SK-MEL-5 (cell line): ENCODE measurements around the gene SLAIN2. TPM values are rescaled to one million over a fixed set of nuclear protein-coding genes. Genes with fewer than 3 reads are reported as not detected.

Source experiments
- DNase-seq: peaks from one replicate; pipeline ENCODE4 v3.0.0-alpha.2; 2016; ENCODE audit warnings: low read depth, low spot score
- in situ Hi-C: cut with HindIII; loops from 2 replicates; pipeline ENCODE4 v1.10.0; 2016; ENCODE audit warnings: low sequenced_read_pairs, high pct_unique_total_duplicates, low pct_unique_long_range_greater_than_20kb
- total RNA-seq: library from RNA; depleted of rRNA; stranded (reverse); fragments of >200 nt; shearing (Covaris generic); gene quantifications from 2 replicates; pipeline ENCODE4 v1.2.3, GENCODE V29; 2014; rRNA removed

The SLAIN2 gene
- total RNA-seq, 1 experiment from 2014 or later = 36.6 TPM

DNA sequence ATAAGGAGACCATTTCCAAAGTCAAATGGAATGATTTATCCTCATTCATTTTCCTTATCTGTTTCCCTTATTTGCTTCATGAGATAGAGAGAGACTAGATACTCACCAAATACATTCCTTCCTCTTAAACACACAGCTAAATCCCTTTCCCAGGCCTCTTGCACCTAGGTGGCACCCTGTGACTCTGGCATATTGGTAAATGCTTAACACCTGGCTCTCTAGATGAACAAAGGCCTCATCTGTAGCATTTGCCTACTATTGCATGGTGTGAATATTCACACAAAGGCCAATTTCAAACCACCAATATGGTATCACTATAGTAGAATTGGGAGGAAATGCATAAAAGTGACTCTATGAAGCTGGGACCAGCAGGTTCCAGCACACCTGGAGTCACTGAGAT, 119.7 kb downstream of the SLAIN2 start:
- DNase-seq = no peak
- in situ Hi-C loops = no loop called here

DNA sequence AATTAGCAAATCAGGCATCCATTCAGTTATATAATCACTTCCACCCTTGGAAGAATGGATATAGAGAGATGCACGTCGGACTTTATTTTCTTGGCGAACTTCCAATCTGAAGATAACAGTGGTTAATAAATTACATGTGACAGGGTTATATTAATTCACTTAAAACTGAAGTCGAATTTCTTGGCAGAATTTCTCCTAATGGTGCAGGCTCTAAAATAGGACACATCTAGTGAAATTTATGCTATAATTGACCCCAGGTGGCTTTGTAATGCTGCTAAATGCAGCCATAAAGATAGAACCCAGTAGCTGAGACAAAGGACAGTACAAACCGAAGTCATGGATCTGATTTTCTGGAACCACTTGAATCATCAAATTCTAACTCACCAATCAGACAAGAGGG, 121.0 kb downstream of the SLAIN2 start:
- in situ Hi-C loops = no loop called here
- DNase-seq = no peak

DNA sequence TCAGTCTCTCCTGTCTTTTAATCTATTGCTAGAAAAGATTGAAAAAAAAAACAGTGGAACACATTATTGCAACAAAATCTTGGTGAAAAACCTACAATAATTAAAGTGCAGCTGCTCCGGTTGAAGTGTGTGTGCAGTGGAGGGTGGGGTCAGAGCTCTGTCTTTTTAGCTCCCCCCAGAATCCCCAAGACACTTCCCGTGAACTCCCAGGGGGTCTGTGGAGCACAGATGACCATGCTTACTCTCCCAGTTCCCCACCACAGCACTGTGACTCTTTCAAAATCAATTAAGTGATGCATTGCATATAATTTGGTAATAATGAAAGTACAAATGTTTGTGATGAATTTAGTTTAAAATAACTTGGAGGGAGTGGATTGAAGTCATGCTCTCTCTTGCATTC, 126.1 kb downstream of the SLAIN2 start:
- in situ Hi-C loops = no loop called here
- no peak for DNase-seq

DNA sequence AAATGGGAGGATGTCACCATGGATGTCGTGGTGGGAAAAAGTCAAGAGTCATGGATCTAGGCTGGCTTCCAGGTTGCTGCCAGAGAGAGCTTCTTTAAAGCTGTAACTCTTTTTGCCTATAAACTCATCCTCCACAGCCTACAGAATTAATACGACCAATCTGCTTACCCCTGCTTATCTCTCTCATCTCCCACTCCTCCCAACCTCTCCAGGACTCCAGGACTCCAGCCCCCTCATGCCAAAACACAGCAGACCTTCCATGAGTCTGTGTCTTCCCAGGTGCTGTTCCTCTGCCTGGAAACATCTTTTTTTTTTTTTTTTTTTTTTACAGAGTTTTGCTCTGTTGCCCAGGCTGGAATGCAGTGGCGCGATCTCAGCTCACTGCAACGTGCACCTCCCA, 126.6 kb downstream of the SLAIN2 start:
- DNase-seq = no peak
- in situ Hi-C loops = no loop called here

DNA sequence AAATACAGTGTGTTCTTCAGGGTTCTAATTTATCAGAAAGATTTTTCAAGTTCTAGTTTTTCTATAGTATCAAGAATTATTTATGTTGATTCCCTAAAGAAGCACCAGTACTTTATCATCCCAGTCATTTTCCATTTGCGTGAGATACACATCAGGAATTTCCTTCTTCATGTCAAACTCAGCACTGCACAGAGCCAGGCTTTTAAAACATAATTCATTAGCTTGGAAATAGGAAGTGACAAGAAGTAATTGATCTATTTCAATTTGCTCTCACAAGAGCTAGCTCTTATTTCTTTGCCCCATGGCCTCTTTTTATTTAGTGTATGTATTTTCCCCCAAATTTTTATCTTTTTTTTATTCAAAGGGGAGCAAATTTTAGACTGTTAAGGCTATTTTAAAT, 128.8 kb downstream of the SLAIN2 start:
- DNase-seq = no peak
- in situ Hi-C loops = no loop called here

DNA sequence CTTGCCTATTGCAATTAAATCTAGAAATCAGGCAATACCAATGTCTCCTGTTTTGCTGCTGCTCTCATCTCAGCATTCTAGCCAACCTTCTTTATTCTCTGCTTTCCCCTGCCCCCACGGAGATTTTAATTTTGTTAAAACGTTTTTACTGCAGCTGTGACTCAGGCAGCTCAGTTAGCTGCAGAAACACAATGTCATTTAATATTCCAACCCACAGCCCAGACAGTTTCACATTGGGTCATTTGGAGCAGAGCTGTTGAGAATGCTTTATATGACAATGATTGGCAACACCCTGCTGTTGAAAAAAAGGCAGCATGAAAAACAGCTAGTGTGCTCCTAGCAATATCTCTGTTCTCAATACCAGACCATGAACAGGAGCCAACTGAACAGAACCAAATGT, 129.2 kb downstream of the SLAIN2 start:
- no peak for DNase-seq
- in situ Hi-C loops = no loop called here

DNA sequence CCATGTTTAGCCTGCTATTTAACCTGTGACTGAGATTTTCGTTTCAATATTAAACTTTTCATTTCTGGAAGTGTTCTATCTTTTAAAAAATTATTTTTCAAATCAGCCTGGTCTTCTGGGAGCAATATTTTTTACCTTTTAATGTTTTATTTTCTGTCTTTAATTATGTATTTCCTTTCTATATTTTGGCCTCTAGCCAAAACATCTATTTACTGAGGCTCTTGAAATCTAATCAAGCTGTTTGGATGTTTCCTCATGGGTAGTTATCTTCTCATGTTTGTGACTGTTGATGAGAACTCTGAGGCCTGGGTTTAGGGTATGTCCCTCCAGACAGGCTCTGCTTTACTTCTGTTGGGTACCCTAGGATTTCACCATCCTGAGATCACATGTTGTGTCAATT, 131.5 kb downstream of the SLAIN2 start:
- DNase-seq = no peak

DNA sequence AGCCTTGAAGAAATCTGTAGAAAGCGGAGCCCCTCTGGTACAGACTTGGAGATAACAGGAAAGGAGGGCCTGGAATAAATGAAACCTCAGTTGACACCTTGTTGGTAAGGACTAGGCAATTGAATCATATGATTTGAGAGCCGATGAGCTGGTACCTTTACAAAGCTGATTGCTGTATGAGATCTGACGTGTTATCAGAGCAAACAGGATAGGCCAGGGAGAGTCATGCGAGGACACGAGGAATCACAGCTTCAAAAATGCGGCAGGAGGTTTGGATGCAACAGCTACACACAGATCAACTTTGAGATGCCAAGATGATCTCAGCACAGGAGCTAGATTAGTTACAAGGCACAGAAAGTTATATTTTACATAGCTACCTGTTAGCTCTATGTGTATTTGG, 134.4 kb downstream of the SLAIN2 start:
- in situ Hi-C loops = no loop called here
- DNase-seq = no peak

More for the DNA sequence above, 131.5 kb downstream of the SLAIN2 start:
- in situ Hi-C loops = no loop called here

Other genes with a start within 250 kb of the SLAIN2 start
- gene TXK, start 207.3 kb upstream of the SLAIN2 start, total RNA-seq = 0.13 TPM in 1 of 2 replicates, not detected in the other
- gene TEC, start 71.7 kb upstream of the SLAIN2 start, total RNA-seq = 2.2 and 2.9 TPM in 2 replicates
- 0.32 TPM in 1 of 2 replicates, not detected in the other for gene SLC10A4, start 141.8 kb downstream of the SLAIN2 start, total RNA-seq
- not detected in 2 replicates for gene ZAR1, start 148.7 kb downstream of the SLAIN2 start, total RNA-seq